Right lobe of liver (tissue), 6 donors: ENCODE measurements around the gene COL4A4. TPM values are rescaled to one million over a fixed set of nuclear protein-coding genes. Genes with fewer than 3 reads are reported as not detected.

Experiments
- ATAC-seq, 4 donors: fragments of 200-7000 bp; cut with Tn5 transposase; one replicate each; pipeline ENCODE4 v1.9.1; 2020; ENCODE audit warnings: mild to moderate bottlenecking in 4 of 4, moderate library complexity in 4 of 4
- DNase-seq, 3 donors: peaks; one replicate each; pipeline ENCODE4 v3.0.0-alpha.2; 2020
- H3K27ac ChIP-seq, 3 donors: fragments of 200-600 bp; one replicate each; pipeline ENCODE4 v1.8.0; 2022
- H3K27me3 ChIP-seq, 2 donors: fragments of 200-600 bp; one replicate each; pipeline ENCODE4 v1.8.0; 2022
- H3K36me3 ChIP-seq, 4 donors: fragments of 200-600 bp; sonication (generic) in 1 of 4; one replicate each; pipeline versions ENCODE4 v1.5.1 to v1.8.0; 2017 to 2022; ENCODE audit warnings: control low read depth in 1 of 4
- H3K4me1 ChIP-seq, 4 donors: fragments of 200-600 bp; sonication (generic) in 1 of 4; one replicate each; pipeline versions ENCODE4 v1.5.1 to v1.8.0; 2017 to 2022; ENCODE audit warnings: control low read depth in 1 of 4
- H3K4me3 ChIP-seq, 3 donors: fragments of 200-600 bp; one replicate each; pipeline ENCODE4 v1.8.0; 2022
- H3K9me3 ChIP-seq, 4 donors: fragments of 200-600 bp; sonication (generic) in 1 of 4; one replicate each; pipeline versions ENCODE4 v1.5.1 to v1.8.0; 2017 to 2022; ENCODE audit warnings: control low read depth in 1 of 4
- CTCF ChIP-seq, 4 donors: fragments of 200-600 bp in 3 of 4; fragments of 450-650 bp in 1 of 4; IDR thresholded peaks; one replicate each; pipeline versions ENCODE4 v1.5.1 to v1.8.0; 2016 to 2022; ENCODE audit warnings: antibody characterized with exemption in 4 of 4, mild to moderate bottlenecking in 2 of 4
- POLR2A ChIP-seq: fragments of 450-650 bp; IDR thresholded peaks from one replicate; pipeline ENCODE4 v1.6.1; 2017; ENCODE audit warnings: antibody characterized with exemption, mild to moderate bottlenecking
- WGBS: methylation state at CpG from one replicate; pipeline ENCODE4 v1.1.6; 2018; ENCODE audit warnings: low coverage, low lambda C conversion rate; ENCODE audit not compliant: insufficient coverage; ENCODE audit errors: missing lambda C conversion rate; 5-methylcytosine and 5-hydroxymethylcytosine counted together
- intact Hi-C, 2 donors: fragments of 100-400 bp; cut with DNase I; formaldehyde crosslinking; loops; one replicate each; pipeline versions ENCODE4 v1.11.2 to v1.14.1; 2022
- total RNA-seq, 6 experiments: library from RNA; depleted of rRNA in 2 of 6; stranded (reverse); fragments of >200 nt in 2 of 6; fragmentation: NEBNext Ultra II Directional in 3 of 6; extraction: Animal tissue kit (Norgen Biotek cat#: 25700) in 3 of 6; gene quantifications; one replicate each; pipeline versions ENCODE4 v1.1.0 to v1.2.4, GENCODE V29; 2016 to 2023
- donor health status: DM: no; HTN: yes; CAD: no.
- donor health status: DM: no; HTN: no; CAD: no.
- donor health status: DM: no; HTN: no; CAD: no.
- donor health status: DM: no; HTN: yes; CAD: no.
- donor health status: DM: no; HTN: yes; CAD: no.

The COL4A4 gene
- total RNA-seq, 6 experiments from 2014 or later = 0.86 to 2.4 (median 1.8) TPM

- H3K9me3 ChIP-seq = no peaks in the 10 kb centered on the region
- WGBS = 85% methylated on average over 4 of the region's 4 CpGs
- no peak overlapping the region for H3K4me3 ChIP-seq
- ATAC-seq (no peak), DNase-seq (no peak)
- no peak overlapping the region for H3K27ac ChIP-seq
- intact Hi-C loops = no loop called here
- no peaks in the 10 kb centered on the region for H3K4me1 ChIP-seq
- no peaks in the 10 kb centered on the region for H3K27me3 ChIP-seq
- H3K36me3 ChIP-seq = no peaks in the 10 kb centered on the region
- no peak for TF ChIP-seq POLR2A
- TF ChIP-seq CTCF (IDR thresholded peaks at IDR 0.05) = no peak
Measured at GRCh38 chr2:227204452-227204851, 40.4 kb upstream of the COL4A4 start.

GRCh38 chr2:227201771-227202170 is 37.8 kb upstream of the COL4A4 start:
- H3K27me3 ChIP-seq = no peaks in the 10 kb centered on the region
- no peaks in the 10 kb centered on the region for H3K36me3 ChIP-seq
- no peak for ATAC-seq
- no peak for TF ChIP-seq CTCF (IDR thresholded peaks at IDR 0.05)
- no peak for TF ChIP-seq POLR2A
- H3K4me1 ChIP-seq = no peaks in the 10 kb centered on the region
- intact Hi-C loops = no loop called here
- no peaks in the 10 kb centered on the region for H3K9me3 ChIP-seq
- no peak overlapping the region for H3K27ac ChIP-seq
- DNase-seq = no peak
- 95% methylated on average over 2 of the region's 2 CpGs for WGBS
- no peak overlapping the region for H3K4me3 ChIP-seq

GRCh38 chr2:227198866-227199265 is 34.9 kb upstream of the COL4A4 start:
- 75% methylated on average over 3 of the region's 3 CpGs for WGBS
- no peaks in the 10 kb centered on the region for H3K4me1 ChIP-seq
- no peak overlapping the region for H3K4me3 ChIP-seq
- H3K27me3 ChIP-seq = no peaks in the 10 kb centered on the region
- H3K27ac ChIP-seq = no peak overlapping the region
- intact Hi-C loops = no loop called here
- TF ChIP-seq CTCF (IDR thresholded peaks at IDR 0.05) = no peak
- ATAC-seq (no peak), DNase-seq (no peak)
- no peaks in the 10 kb centered on the region for H3K9me3 ChIP-seq
- H3K36me3 ChIP-seq = no peaks in the 10 kb centered on the region

- TF ChIP-seq POLR2A (no peak), CTCF (IDR thresholded peaks at IDR 0.05) (no peak)
- no peak for DNase-seq
- intact Hi-C loops = no loop called here
- no peaks in the 10 kb centered on the region for H3K4me1 ChIP-seq
- H3K27ac ChIP-seq = no peak overlapping the region
- no peak overlapping the region for H3K4me3 ChIP-seq
- no peaks in the 10 kb centered on the region for H3K9me3 ChIP-seq
- no peak for ATAC-seq
- WGBS = 62% methylated on average over 1 of the region's 2 CpGs
- H3K27me3 ChIP-seq = no peaks in the 10 kb centered on the region
- no peaks in the 10 kb centered on the region for H3K36me3 ChIP-seq
Measured at GRCh38 chr2:227194219-227194618, 30.2 kb upstream of the COL4A4 start.

GRCh38 chr2:227192491-227192890 is 28.5 kb upstream of the COL4A4 start:
- Histone ChIP-seq H3K27me3 (no peaks in the 10 kb centered on the region), H3K4me1 (no peaks in the 10 kb centered on the region), H3K27ac (no peak overlapping the region), H3K36me3 (no peaks in the 10 kb centered on the region), H3K4me3 (no peak overlapping the region), H3K9me3 (no peaks in the 10 kb centered on the region)
- no peak for ATAC-seq
- 90% methylated on average over 3 of the region's 3 CpGs for WGBS
- intact Hi-C loops = no loop called here
- DNase-seq = no peak
- TF ChIP-seq POLR2A (no peak), CTCF (IDR thresholded peaks at IDR 0.05) (no peak)
